Left hindlimb (tissue), 1 donor: ENCODE results near the gene IL22.
"Not testable (repeated sequence)": the region's sequence is repeated elsewhere in the genome, so short reads cannot be mapped to it uniquely, and the experiment has no call there.

Experiments
- DNase-seq: peaks from one replicate; pipeline ENCODE4 v3.0.0-alpha.2; 2018

Gene IL22

DNA sequence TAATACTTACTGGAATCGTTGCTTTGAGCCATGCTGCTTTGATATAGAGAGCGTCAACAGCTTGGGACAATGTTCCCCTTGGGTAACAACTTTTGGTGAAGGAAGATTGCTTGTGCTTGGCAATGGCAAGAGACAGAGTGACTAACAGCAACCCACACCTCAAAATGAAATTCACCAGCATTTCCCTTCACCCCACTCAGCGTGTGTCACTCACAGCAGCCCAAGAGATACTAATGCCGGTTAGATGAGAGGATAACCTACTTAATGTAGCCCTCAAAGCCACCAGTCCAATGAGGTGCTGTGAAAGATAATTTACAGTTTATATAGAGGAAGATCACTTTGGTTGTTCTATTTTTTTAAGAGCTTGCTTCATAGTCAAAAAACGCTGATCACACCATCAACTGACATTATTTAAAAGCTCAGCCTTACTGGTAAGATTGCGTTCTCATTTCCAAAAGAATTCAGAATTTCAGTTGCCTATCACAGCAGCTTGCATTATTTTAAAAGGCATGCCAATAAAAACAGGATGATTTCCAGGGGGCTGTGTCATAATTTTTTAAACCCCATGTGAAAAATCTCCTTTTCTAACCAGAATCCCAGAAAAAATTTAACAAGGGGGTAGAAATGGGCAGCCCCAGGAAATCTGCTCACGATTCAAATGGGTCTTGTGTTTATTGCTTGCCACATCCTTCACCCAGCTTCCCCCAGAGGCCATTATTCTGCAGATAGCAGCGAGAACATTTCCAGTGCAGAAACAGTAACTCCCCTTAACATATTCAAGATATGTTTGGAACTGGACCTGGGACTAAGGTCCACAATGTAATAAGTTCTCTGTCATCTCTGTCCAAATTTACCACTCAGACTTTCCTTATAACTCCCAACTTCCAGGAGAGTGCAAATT, 27.6 kb downstream of the IL22 start, which contains the start of gene IL26:
Gene IL26 (minus strand): TSS at position 235 of the 901 bp plus-strand sequence. CDS start 54 bp downstream, at position 181.
- no peak for DNase-seq

DNA sequence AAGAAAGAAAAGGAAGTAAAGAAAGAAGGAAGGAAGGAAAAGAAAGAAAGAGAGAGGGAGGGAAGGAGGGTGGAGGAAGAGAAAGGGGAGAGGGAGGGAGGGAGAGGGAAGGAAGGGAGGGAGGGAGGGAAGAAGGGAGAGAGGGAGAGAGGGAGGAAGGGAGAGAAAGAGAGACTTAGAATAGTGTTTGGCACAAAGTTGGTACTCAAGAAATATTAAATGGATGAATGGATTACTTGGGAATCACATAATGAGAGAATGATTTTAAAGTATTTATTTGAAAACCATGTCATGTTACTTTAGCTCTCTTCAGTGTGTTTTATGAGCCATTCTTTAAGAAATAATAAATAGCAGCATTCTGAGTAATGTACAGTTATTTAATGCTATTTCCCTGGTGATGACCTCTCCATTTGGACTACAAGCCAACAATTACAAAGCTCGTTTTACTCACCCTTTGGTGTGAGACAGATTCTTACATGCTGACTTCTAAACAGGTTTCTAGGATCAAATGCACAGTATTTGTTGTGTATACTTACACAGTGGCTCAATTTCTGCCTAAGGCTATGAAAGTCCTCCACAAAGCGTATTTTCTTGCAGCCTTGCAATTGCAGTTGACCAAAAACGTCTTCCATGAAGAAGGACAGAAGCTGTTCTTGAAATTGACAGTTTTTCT, 28.7 kb downstream of the IL22 start:
- no peak for DNase-seq

GRCh38 chr12:68223067-68223747, 30.2 kb downstream of the IL22 start:
- DNase-seq: peak; percentile 82

DNA sequence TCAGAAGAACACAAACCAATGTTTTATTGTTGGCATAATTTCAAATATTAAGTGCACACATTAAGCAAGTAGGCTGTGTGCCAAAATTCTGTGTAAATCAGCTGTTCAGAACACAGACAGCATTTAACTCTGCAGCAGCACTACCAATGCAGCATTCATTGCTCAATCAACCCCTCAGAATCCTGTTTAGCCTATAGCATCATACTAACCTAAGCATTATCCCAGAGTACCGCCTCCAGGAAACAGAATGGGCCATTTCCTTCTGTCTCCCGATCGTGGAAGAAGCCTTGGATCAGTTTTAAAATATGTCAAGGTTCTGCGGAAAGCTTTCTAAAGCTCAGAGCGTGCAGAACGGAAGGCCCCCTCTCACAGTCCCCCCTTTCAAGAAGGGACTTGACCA, 31.1 kb downstream of the IL22 start:
- no peak for DNase-seq

DNA sequence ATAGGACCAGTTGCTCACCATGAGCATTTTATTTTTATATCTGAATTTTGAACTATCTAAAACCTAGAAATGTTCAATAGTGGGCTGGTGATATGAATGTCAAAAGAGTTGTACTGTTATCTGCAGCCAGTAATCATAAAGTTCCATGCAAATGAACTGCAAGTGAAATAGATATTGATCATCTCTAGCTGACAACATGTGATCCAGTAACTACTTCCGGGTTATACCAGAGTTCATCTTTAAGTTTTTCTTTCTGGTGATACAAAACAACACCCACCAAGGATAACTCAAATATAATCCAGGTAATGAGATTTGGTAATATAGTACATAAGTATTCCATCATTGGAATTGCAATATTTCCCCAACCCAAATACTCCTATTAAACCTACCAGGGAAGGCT, 31.9 kb downstream of the IL22 start:
- no peak for DNase-seq

DNA sequence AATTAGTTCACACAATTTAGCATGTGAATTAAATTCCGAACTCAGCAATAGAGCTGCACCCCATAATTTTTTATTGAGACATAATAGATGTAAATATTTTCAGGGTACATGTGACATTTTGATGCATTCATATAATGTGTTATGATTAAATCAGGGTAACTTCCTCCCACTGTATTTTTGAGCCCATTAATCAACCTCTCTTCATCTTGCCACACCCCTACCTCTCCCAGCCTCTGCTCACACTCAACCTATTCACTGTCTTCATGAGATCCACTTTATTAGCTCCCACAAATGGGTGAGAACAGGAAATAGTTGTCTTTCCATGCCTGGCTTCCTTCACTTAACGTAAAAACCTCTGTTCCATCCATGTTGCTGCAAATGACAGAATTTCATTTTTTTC, 42.5 kb downstream of the IL22 start:
- DNase-seq: no peak

DNA sequence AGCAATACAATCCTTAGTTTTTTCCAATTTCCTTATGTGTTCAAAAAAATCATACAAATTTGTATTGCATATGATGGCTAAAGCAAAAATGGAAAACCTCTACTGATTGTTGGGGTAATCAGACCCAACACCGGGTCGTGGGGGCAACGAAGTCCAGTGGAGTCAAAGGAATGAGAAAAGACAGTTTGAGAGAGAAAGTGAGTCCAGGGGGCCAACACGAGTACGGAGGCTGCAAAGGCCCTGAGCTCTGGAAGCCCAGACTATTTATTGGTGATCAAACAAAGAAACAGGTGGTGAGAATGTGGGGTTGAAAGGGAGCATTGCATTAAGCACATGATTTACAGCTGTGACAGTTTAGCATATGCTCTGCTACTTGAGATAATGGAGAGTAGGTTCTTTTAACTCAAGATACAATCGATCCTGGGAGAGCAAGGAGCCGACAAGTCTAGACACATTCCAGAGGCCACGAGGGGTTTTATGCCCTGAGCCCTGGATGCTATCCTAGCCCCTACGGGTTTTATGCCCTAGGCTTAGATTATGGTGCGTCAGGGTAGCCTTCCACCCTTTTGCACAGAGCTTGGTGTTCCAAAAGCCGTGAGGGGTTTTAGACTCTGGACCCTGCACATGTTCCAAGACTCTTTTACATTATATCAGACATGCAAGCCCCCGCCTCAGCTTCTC, 44.2 kb downstream of the IL22 start:
- DNase-seq: not testable (repeated sequence)

- no peak for DNase-seq
Observed at GRCh38 chr12:68207276-68207675, 46.1 kb downstream of the IL22 start.

DNA sequence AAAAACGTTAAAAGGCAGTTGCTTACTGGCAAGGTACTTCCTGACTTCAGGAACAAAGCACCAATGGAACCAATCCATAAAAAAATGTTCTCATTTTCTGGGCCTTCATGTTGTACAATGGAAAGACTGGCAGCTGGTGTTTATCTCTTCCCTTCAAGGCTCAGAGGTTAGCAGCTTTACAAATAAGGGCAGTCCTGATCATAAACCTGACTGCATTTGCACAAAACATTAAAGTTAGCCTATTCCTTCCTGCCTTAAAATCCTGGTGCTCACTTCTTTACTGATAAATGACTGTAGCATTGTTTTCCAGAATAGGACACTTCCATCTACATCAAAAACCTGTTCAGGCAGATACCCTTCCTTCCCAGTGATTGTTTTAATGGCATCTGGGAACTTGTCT, 47.0 kb downstream of the IL22 start:
- no peak for DNase-seq

DNA sequence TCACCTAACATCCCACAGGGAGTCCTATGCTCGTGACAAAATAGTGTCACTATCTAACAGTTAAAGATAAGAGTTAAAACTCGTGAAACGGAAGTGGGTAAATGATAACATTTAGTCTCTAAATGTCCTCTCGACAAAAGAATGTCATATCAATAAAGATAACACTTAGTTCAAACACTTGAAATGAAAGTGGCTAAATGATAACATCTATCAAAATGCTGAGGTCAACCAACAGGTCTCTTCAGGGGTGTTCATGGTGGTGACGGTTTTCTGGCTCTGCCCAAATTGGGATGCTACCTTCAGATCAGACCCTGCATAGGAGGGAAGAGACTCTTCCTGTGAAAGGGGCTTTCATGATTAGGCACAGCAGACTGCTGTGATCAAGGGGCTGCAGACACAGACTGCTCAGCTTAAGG, 49.9 kb downstream of the IL22 start:
- DNase-seq: no peak

- DNase-seq: no peak
Observed at GRCh38 chr12:68200854-68201253, 52.5 kb downstream of the IL22 start.

- no peak for DNase-seq
Observed at GRCh38 chr12:68199127-68199526, 54.3 kb downstream of the IL22 start.

DNA sequence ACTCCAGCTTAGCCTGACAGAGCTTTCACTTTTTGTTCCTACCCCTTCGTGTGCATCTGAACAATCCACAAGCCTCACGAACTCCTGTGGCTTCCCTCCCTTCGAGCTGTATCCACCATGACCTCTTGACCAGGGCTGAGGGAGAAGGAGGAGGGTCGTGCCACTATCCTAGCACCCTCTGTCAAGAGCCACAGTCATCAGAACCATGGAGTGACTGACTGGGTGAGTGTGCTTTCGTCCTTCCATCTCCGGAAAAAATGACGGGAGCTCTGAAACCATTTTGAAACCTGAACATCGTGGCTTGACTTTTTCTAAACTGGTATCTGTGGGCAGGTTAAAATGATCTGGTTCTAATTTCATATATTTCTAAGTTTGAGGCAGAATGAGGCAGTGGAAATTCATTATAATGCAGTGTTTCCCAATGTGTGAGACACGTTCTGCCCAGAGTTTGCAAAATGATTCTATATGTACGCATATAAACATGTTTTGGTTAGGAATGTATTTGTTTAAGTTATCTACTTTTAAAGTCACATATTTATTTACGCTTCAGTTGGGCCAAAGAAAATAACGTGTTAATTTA, 54.8 kb downstream of the IL22 start:
- no peak for DNase-seq
